ENCODE results near the gene B3GNT8.

GRCh38 chr19:41384351-41384750, 42.8 kb downstream of the B3GNT8 start:
- no peak for TF ChIP-seq CTCF (conservative IDR thresholded peaks at IDR 0.05)
- no peak for TF ChIP-seq ZFX (IDR thresholded peaks at IDR 0.05)
